Measurements from ENCODE around the gene MNT.
"Not testable (repeated sequence)": the region's sequence is repeated elsewhere in the genome, so short reads cannot be mapped to it uniquely, and the experiment has no call there.

MNT gene, protein sequence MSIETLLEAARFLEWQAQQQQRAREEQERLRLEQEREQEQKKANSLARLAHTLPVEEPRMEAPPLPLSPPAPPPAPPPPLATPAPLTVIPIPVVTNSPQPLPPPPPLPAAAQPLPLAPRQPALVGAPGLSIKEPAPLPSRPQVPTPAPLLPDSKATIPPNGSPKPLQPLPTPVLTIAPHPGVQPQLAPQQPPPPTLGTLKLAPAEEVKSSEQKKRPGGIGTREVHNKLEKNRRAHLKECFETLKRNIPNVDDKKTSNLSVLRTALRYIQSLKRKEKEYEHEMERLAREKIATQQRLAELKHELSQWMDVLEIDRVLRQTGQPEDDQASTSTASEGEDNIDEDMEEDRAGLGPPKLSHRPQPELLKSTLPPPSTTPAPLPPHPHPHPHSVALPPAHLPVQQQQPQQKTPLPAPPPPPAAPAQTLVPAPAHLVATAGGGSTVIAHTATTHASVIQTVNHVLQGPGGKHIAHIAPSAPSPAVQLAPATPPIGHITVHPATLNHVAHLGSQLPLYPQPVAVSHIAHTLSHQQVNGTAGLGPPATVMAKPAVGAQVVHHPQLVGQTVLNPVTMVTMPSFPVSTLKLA

DNA sequence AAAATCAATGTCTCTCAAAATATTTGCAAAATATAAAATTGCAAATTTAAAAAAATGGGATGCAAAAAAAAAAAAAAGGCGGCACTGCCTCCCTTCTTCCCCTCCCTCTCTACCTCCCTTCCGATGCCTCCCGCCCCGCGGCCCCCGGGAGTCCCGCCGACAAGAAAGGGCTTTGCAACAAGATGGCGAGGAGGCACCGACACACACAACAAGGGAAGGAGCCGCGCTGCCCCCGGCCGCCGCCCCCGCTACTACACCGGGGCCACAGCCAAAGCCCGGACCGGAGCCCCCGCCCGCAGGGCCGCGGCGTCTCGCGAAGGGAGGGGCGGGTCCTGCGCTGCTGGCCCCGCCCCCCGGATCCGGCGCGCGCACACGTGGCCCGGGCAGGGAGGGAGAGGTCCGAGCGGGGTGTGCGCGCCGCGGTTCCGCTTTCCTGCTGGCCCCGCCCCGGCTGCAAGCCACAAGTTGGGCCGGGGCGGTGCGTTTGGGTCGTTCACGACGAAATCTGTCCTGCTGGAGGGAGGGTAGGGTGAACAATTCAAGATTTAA, at the start of gene MNT:
MNT (minus strand) TSS at position 184 of the 549 bp plus-strand sequence. CDS start 348 bp downstream, outside the sequence.
- H3K27ac ChIP-seq, result peak within 1 kb of the TSS; percentile 100
- DNase-seq (ENCODE audit: low read depth, low spot score), result peak; percentile 78

DNA sequence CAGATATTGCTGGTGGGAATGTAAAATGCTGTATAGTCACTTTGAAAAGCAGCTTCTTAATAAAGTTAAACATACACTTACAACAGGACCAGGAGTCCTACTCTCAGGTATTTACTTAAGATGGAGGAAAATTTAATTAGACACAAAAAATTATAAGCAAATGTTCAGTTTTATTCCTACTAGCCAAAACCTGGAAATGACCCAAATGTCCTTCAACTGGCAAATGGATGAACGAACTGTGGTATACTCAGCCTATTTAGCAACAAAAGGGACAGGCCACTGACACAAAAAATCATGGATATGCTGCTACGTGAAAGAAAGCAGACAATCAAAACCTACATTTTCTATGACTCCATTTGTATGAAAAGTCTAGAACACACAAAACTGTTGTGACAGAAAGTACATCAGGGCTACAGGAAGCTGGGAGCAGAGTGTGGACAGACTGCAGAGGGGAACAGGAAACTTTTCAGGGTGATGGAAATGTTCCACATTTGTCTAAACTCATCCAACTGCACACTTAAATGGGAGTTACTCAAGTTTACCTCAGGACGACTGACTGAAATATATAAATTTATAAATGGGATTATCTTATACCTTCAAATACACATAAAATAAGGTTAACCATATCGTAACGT, 49.3 kb upstream of the MNT start:
- DNase-seq (ENCODE audit: low read depth, low spot score), result no peak
- no peak overlapping the region for H3K27ac ChIP-seq

DNA sequence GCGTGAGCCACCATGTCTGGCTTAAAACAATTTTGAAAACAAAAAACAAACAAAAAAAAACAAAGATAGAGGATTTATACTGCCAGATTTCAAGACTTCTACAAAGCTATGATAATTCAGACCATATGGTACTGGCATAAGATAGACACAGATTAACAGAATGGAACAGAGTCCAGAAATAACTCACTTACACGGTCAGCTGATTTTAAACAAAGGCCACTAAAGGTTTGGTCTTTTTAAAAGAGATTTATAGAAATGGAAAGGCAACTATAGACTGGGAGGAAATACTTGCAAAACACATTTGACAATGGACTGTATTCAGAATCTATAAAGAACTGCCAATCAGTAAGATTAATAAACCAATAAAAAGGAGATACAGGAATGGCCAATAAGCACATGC, 48.6 kb upstream of the MNT start:
- H3K27ac ChIP-seq, result no peak overlapping the region
- DNase-seq (ENCODE audit: low read depth, low spot score), result no peak

GRCh38 chr17:2447479-2447878, 46.6 kb upstream of the MNT start:
- DNase-seq (ENCODE audit: low read depth, low spot score); H3K27ac ChIP-seq: not testable (repeated sequence)

GRCh38 chr17:2445638-2446037, 44.8 kb upstream of the MNT start:
- H3K27ac ChIP-seq, result no peak overlapping the region
- no peak for DNase-seq (ENCODE audit: low read depth, low spot score)

DNA sequence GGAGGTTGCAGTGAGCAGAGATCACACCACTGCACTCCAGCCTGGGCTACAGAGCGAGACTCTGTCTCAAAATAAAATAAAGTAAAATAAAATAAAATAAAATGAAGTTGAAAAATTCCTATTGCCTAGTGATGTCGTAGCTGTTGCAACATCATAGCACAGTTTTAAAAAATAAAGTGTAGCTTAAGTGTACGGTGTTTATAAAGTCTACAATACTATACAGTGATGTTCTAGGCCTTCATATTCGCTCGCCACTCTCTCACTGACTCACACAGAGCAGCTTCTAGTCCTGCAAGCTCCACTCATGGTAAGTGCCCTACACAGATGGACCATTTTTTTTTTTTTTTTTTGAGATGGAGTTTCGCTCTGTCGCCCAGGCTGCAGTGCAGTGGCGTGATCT, 43.5 kb upstream of the MNT start:
- no peak overlapping the region for H3K27ac ChIP-seq
- no peak for DNase-seq (ENCODE audit: low read depth, low spot score)

DNA sequence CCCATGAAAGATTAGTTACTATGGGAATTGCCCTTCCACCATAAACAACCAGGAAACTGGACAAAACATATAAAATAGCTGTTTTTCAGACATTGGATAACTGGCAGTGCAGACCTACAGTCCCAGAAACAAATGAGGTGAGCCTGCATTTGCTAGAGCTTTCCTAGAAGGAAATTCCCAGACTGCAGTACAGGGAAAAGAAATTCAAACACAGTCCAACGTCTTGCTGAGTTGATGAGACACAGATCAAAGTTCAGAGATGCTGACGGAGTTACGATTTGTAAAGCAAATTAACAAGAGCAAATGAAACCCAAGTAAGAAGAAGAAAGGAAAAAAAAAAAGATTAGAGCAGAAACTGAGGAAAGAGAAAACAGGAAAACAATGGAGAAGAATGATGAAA, 41.3 kb upstream of the MNT start:
- DNase-seq (ENCODE audit: low read depth, low spot score), result no peak
- H3K27ac ChIP-seq, result no peak overlapping the region

DNA sequence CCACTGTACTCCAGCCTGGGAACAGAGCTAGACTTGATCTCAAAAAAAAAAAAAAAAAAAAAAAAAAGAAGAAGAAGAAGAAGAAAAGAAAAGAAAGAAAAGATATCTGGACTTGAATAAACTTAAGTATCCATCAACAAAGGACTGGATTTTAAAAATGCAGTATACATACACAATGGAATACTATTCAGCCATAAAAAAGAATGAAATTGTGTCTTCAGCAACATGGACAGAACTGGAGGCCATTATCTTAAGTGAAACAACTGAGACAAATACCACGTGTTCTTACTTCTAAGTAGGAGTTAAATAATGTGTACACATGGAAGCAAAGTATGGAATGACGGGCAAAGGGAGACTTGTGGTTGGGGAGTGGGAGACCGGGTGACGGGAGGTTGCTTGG, 40.1 kb upstream of the MNT start:
- H3K27ac ChIP-seq, result no peak overlapping the region
- no peak for DNase-seq (ENCODE audit: low read depth, low spot score)

DNA sequence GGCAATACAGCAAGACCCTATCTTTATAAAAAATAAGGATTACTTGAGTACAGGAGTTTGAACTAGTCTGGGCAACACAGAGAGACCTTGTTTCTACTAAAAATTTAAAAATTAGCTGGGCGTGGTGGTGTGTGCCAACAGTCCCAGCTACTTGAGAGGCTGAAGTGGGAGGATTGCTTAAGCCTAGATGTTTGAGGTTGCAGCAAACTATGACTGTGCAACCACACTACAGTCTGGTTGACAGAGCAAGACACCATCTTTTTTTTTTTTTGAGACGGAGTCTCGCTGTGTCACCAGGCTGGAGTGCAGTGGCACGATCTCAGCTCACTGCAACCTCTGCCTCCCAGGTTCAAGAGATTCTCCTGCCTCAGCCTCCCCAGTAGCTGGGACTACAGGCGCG, 39.1 kb upstream of the MNT start:
- H3K27ac ChIP-seq; DNase-seq (ENCODE audit: low read depth, low spot score): not testable (repeated sequence)

- no peak for DNase-seq (ENCODE audit: low read depth, low spot score)
- no peak overlapping the region for H3K27ac ChIP-seq
These were observed 38.0 kb upstream of the MNT start for GRCh38 chr17:2438823-2439222.

DNA sequence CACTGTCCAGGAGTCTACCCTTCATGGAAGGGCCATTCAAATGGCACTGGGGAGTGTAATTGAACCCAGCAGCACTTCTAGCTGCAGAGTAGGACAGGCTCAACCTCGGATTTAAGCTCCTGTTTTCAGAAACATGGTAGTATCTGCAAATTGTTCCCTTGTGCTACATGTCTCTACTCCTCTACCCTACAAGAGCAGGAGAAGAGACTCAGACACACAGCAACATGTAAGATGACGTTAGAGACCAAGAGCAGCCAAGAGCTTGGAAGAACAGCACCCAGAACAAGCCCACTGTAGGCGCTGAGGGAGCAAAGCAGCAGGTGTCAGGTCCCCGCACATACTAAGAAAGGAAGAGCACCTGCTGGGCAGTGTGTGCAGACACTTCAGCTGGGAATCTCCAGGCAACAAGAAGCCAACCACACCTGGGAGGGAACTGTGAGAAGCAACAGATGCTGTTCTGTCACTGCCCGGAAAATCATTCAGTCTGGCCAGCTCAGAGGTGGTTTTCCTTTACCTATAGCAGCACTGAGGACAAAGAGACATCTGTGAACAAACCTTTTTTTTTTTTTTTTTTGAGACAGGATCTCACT, 35.6 kb upstream of the MNT start:
- no peak for DNase-seq (ENCODE audit: low read depth, low spot score)
- no peak overlapping the region for H3K27ac ChIP-seq

GRCh38 chr17:2435862-2436261, 35.0 kb upstream of the MNT start:
- no peak overlapping the region for H3K27ac ChIP-seq
- DNase-seq (ENCODE audit: low read depth, low spot score), result no peak

DNA sequence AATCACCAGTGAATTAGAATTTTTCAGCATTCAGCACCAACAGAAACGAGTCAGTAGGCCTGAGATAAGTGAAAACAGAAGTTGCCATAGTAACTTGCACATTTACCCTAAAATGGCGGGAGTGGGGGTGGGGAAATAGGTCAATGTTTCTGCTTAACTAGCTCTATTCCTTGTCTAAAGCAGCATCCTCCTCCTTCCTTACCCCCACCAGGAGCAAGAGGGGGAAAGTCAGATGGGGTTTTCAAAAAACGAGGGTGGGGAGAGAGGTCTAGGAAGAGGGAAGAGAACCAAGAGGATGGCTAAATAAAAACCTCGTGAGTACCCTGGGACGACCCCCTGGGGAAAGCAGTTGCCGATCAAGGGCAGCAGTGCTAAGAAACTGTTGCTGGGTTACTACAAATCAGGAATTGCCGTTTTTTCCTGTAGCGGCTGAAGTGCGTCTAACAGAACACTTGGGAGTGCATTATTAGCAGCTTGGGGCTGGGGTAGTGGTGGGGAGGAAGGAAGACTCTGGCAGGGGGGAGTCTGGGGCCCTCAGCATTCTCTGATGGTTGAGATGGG, 34.4 kb upstream of the MNT start:
- H3K27ac ChIP-seq, result no peak overlapping the region
- DNase-seq (ENCODE audit: low read depth, low spot score), result no peak

DNA sequence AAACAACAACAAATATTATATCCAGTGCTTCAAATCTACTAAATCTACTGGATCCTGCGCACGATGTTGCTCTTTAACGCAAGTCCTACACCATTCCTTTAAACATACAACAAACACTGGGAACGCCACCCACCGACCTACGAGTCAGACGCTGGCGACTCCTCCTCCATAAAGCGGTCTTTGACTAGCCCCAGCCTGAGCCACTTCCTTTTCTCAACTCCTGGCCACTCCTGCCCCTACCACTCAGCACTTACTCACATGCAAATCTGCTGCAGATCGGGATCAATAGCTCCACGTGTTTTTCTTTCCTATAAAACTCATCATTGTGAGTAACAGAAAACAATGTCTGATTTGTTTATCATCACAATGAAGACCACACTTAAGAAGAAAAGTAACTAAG, 32.8 kb upstream of the MNT start:
- DNase-seq (ENCODE audit: low read depth, low spot score), result no peak
- no peak overlapping the region for H3K27ac ChIP-seq

GRCh38 chr17:2427910-2428309, 27.1 kb upstream of the MNT start:
- no peak overlapping the region for H3K27ac ChIP-seq
- DNase-seq (ENCODE audit: low read depth, low spot score), result no peak

GRCh38 chr17:2427215-2427614, 26.4 kb upstream of the MNT start:
- no peak for DNase-seq (ENCODE audit: low read depth, low spot score)
- H3K27ac ChIP-seq, result no peak overlapping the region

DNA sequence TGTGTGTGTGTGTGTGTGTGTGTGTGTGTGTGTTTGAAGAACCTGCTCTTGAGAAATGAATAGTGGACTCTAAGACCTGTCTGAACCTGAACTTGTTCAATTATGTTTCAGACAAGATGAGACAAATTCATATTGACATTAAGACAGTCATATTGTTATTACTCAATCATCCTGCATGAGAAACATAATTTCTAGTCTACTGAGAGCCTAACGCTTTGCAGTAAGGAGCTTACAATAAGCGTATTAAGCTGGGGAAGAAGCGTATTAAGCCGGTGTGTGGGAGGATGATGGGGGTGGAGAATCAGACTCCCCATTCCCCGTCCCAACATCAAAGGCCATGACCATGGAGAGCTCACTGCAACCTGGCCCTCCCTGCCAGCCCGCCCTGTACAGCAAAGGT, 22.4 kb upstream of the MNT start:
- peak overlapping the region; percentile 77 for H3K27ac ChIP-seq
- peak; percentile 98 for DNase-seq (ENCODE audit: low read depth, low spot score)

GRCh38 chr17:2421315-2422147, 20.7 kb upstream of the MNT start:
- no peak overlapping the region for H3K27ac ChIP-seq
- DNase-seq (ENCODE audit: low read depth, low spot score), result no peak

GRCh38 chr17:2420176-2420575, 19.3 kb upstream of the MNT start:
- H3K27ac ChIP-seq, result no peak overlapping the region

DNA sequence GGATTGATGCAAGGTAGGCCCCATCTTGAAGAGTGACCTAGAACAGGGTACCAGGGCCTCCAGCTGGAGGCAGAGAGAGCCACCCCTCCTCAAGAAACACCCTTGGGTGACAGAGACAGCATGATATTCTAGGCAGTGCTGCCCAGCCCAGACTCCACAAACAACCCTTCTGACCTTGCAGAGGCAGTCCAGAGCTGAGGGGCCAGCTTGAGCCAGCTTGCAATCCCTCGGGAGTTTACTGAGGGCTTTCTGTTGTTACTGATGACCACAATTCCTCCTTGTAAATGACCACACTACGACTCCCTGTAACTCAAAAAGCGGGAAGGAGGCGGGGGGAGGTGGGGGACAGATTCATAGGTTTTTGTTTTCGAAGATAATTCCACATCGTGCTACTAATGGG, 18.6 kb upstream of the MNT start:
- no peak for DNase-seq (ENCODE audit: low read depth, low spot score)
- no peak overlapping the region for H3K27ac ChIP-seq

More at GRCh38 chr17:2420176-2420575, 19.3 kb upstream of the MNT start:
- DNase-seq (ENCODE audit: low read depth, low spot score), result no peak
